LNCaP clone FGC (cell line): ENCODE data around the gene OARD1.

Experiments used
- DNase-seq: peaks from one replicate; pipeline ENCODE4 v3.0.0-alpha.2; 2011; ENCODE audit warnings: low read depth
- H3K4me3 ChIP-seq: 2 replicates; pipeline ENCODE4 v1.5.1; 2011; ENCODE audit warnings: mild to moderate bottlenecking, low read depth, low read length, control low read depth
- CTCF ChIP-seq: IDR thresholded peaks from 2 replicates; pipeline ENCODE4 v1.5.1; 2012; ENCODE audit warnings: mild to moderate bottlenecking; ENCODE audit not compliant: control insufficient read depth, insufficient read depth; ENCODE audit errors: extremely low read depth

OARD1 gene

GRCh38 chr6:41049955-41050354, 22.2 kb downstream of the OARD1 start:
- H3K4me3 ChIP-seq: no peak overlapping the region
- DNase-seq: no peak
- no peak for TF ChIP-seq CTCF

- no peak overlapping the region for H3K4me3 ChIP-seq
- TF ChIP-seq CTCF: no peak
- no peak for DNase-seq
These were observed 22.6 kb downstream of the OARD1 start for GRCh38 chr6:41049521-41049920.

- TF ChIP-seq CTCF: no peak
- no peak overlapping the region for H3K4me3 ChIP-seq
- DNase-seq: no peak
These were observed 24.1 kb downstream of the OARD1 start for GRCh38 chr6:41047745-41048732.

GRCh38 chr6:41047306-41047705, 24.9 kb downstream of the OARD1 start:
- TF ChIP-seq CTCF: no peak
- no peak overlapping the region for H3K4me3 ChIP-seq
- no peak for DNase-seq

GRCh38 chr6:41046084-41046483, 26.1 kb downstream of the OARD1 start:
- H3K4me3 ChIP-seq: no peak overlapping the region
- no peak for DNase-seq
- no peak for TF ChIP-seq CTCF

GRCh38 chr6:41045664-41046063, 26.5 kb downstream of the OARD1 start:
- no peak for DNase-seq
- H3K4me3 ChIP-seq: no peak overlapping the region
- TF ChIP-seq CTCF: no peak
